Activated CD8-positive, alpha-beta memory T cell treated with anti-CD3 and anti-CD28 coated beads for 24 hours (primary cell): ENCODE data around the gene TINAG.
"Not testable (repeated sequence)": the region's sequence is repeated elsewhere in the genome, so short reads cannot be mapped to it uniquely, and the experiment has no call there.

Experiments
- DNase-seq: peaks from one replicate; pipeline ENCODE4 v3.0.0-alpha.2; 2020

Gene TINAG

GRCh38 chr6:54308986-54309315 lies 710 bp downstream of the TINAG start:
- no peak for DNase-seq

- no peak for DNase-seq
These were observed 2.3 kb downstream of the TINAG start for GRCh38 chr6:54310377-54311152.

- DNase-seq = no peak
These were observed 7.4 kb downstream of the TINAG start for GRCh38 chr6:54315656-54316055.

- DNase-seq = no peak
These were observed 12.6 kb downstream of the TINAG start for GRCh38 chr6:54320871-54321270.

- DNase-seq = no peak
These were observed 19.4 kb downstream of the TINAG start for GRCh38 chr6:54327631-54328030.

GRCh38 chr6:54331571-54331970 lies 23.3 kb downstream of the TINAG start:
- not testable (repeated sequence) for DNase-seq

GRCh38 chr6:54335871-54336270 lies 27.6 kb downstream of the TINAG start:
- no peak for DNase-seq

GRCh38 chr6:54353975-54354374 lies 45.7 kb downstream of the TINAG start:
- DNase-seq = no peak

GRCh38 chr6:54354608-54355007 lies 46.4 kb downstream of the TINAG start:
- DNase-seq = no peak

GRCh38 chr6:54357141-54357540 lies 48.9 kb downstream of the TINAG start:
- no peak for DNase-seq

GRCh38 chr6:54361188-54361587 lies 52.9 kb downstream of the TINAG start:
- no peak for DNase-seq

- DNase-seq = no peak
These were observed 53.5 kb downstream of the TINAG start for GRCh38 chr6:54361734-54362133.

GRCh38 chr6:54366667-54367327 lies 58.6 kb downstream of the TINAG start:
- no peak for DNase-seq

- no peak for DNase-seq
These were observed 69.5 kb downstream of the TINAG start for GRCh38 chr6:54377776-54378175.

- DNase-seq = no peak
These were observed 78.1 kb downstream of the TINAG start for GRCh38 chr6:54386295-54386694.

GRCh38 chr6:54390362-54390761 lies 82.1 kb downstream of the TINAG start:
- DNase-seq = no peak

GRCh38 chr6:54391577-54391976 lies 83.3 kb downstream of the TINAG start:
- no peak for DNase-seq

GRCh38 chr6:54403096-54403495 lies 94.9 kb downstream of the TINAG start:
- DNase-seq = no peak

- DNase-seq = no peak
These were observed 96.5 kb downstream of the TINAG start for GRCh38 chr6:54404791-54405190.

GRCh38 chr6:54411767-54412166 lies 103.5 kb downstream of the TINAG start:
- DNase-seq = no peak

GRCh38 chr6:54415517-54415916 lies 107.3 kb downstream of the TINAG start:
- no peak for DNase-seq

GRCh38 chr6:54419885-54420284 lies 111.6 kb downstream of the TINAG start:
- DNase-seq = no peak

GRCh38 chr6:54426995-54427394 lies 118.8 kb downstream of the TINAG start:
- DNase-seq = no peak

GRCh38 chr6:54427396-54427937 lies 119.2 kb downstream of the TINAG start:
- no peak for DNase-seq

- no peak for DNase-seq
These were observed 120.2 kb downstream of the TINAG start for GRCh38 chr6:54428431-54428830.
